ENCODE results near the gene HOXC4. TPM values are rescaled to one million over a fixed set of nuclear protein-coding genes. Genes with fewer than 3 reads are reported as not detected.
A peak's percentile ranks its signal among the peaks of the same experiment; 100 is the strongest.
"Not testable (repeated sequence)": the region's sequence is repeated elsewhere in the genome, so short reads cannot be mapped to it uniquely, and the experiment has no call there.

HOXC4 gene
- total and polyA plus RNA-seq, 10 of the 15 experiments (the other 5 are each of a cell fraction or from before 2014, with no cell fraction given), result 1.0 to 11.4 (median 4.2) TPM

- DNase-seq (ENCODE audit: low read depth, low spot score), result peak; percentile 2
- Histone ChIP-seq H3K4me3 (peak overlapping the region; percentile 70; the same call in 1 of the 2 replicates), H2AFZ (ENCODE audit: control insufficient read depth, low read depth, low read length) (peak overlapping the region; percentile 81), H3K4me2 (ENCODE audit: control insufficient read depth, insufficient read depth) (0 out of 2 replicates have a peak overlapping the region, but pooled peaks have one; percentile 42), H3K9ac (ENCODE audit: control insufficient read depth, insufficient read depth, low read length) (peak overlapping the region; percentile 27)
- peak in 1 of 2 experiments; percentile 30; a peak in 2 of 4 replicates for TF ChIP-seq IKZF2 (IDR thresholded peaks at IDR 0.05)
- TF ChIP-seq NBN (IDR thresholded peaks at IDR 0.05), result 0 out of 2 replicates have a peak, but pooled peaks have one; percentile 33
- TF ChIP-seq HDGF (IDR thresholded peaks at IDR 0.05), result peak; percentile 80
- TF ChIP-seq FOXK2 (IDR thresholded peaks at IDR 0.05), result 0 out of 2 replicates have a peak, but pooled peaks have one; percentile 21
- WGBS (ENCODE audit: insufficient coverage, insufficient replicate concordance, low lambda C conversion rate, missing lambda C conversion rate), result 3% methylated on average over 12 of the region's 16 CpGs
- SMC1A ChIA-PET (ENCODE audit: uncharacterized antibody, unreplicated experiment), result interaction anchor here (1.1 to 1.7 kb wide), 2 partner anchors 29 to 46 kb away, joined by 3 to 4 read pairs; no protein-coding TSS in a partner anchor
- H3K27ac ChIP-seq (ENCODE audit: control insufficient read depth, insufficient read depth); H3K4me1 ChIP-seq (ENCODE audit: control insufficient read depth, insufficient read depth, low read length); H3K9me3 ChIP-seq (replicated peaks; ENCODE audit: control insufficient read depth, insufficient read depth, low read length); H3K36me3 ChIP-seq (ENCODE audit: control insufficient read depth in 2 of 2, insufficient read depth in 2 of 2, low read length in 1 of 2); intact Hi-C loops (cut with micrococcal nuclease; ENCODE audit: unreplicated experiment); CTCF ChIA-PET; FAIRE-seq; POLR2A ChIA-PET; H3K79me2 ChIP-seq (ENCODE audit: control insufficient read depth, insufficient read depth, low read length); ATAC-seq; in situ Hi-C loops (cut with MboI); H4K20me1 ChIP-seq (ENCODE audit: control insufficient read depth, insufficient read depth); H3K27me3 ChIP-seq (replicated peaks in 1 of 2; ENCODE audit: control insufficient read depth in 2 of 2, insufficient read depth in 2 of 2, low read length in 1 of 2): not testable (repeated sequence)
- TSS peak; percentile 72 for BruUV-seq (replicated peaks)
- RAD21 ChIA-PET (ENCODE audit: unreplicated experiment), result interaction anchor here (0.7 to 2.8 kb wide), 3 partner anchors 28 to 332 kb away, joined by 3 to 12 read pairs (median 11); partner anchors contain the start of genes HOXC4 and HOXC5
Measured at GRCh38 chr12:54081053-54081514, 27.4 kb downstream of the HOXC4 start.

GRCh38 chr12:54081581-54082396 lies 28.2 kb downstream of the HOXC4 start:
- ATAC-seq; in situ Hi-C loops (cut with MboI); FAIRE-seq; H3K4me1 ChIP-seq (ENCODE audit: control insufficient read depth, insufficient read depth, low read length); H3K27me3 ChIP-seq (replicated peaks in 1 of 2; ENCODE audit: control insufficient read depth in 2 of 2, insufficient read depth in 2 of 2, low read length in 1 of 2); H3K79me2 ChIP-seq (ENCODE audit: control insufficient read depth, insufficient read depth, low read length); intact Hi-C loops (cut with micrococcal nuclease; ENCODE audit: unreplicated experiment); H4K20me1 ChIP-seq (ENCODE audit: control insufficient read depth, insufficient read depth); H3K9me3 ChIP-seq (replicated peaks; ENCODE audit: control insufficient read depth, insufficient read depth, low read length); DNase-seq (ENCODE audit: low read depth, low spot score); H3K36me3 ChIP-seq (ENCODE audit: control insufficient read depth in 2 of 2, insufficient read depth in 2 of 2, low read length in 1 of 2): not testable (repeated sequence)
- POLR2A ChIA-PET, result interaction anchor here (0.6 to 1.0 kb wide), 3 partner anchors 26 to 49 kb away, joined by 3 to 7 read pairs (median 4); partner anchors contain the start of gene HOXC4
- RAD21 ChIA-PET (ENCODE audit: unreplicated experiment), result interaction anchor here (0.7 to 2.8 kb wide), 4 partner anchors 29 to 332 kb away, joined by 3 to 12 read pairs (median 8); partner anchors contain the start of genes HOXC4, HOXC5 and SMUG1
- peak overlapping the region; percentile 36 for H3K4me2 ChIP-seq (ENCODE audit: control insufficient read depth, insufficient read depth)
- TF ChIP-seq, protein P1, sequence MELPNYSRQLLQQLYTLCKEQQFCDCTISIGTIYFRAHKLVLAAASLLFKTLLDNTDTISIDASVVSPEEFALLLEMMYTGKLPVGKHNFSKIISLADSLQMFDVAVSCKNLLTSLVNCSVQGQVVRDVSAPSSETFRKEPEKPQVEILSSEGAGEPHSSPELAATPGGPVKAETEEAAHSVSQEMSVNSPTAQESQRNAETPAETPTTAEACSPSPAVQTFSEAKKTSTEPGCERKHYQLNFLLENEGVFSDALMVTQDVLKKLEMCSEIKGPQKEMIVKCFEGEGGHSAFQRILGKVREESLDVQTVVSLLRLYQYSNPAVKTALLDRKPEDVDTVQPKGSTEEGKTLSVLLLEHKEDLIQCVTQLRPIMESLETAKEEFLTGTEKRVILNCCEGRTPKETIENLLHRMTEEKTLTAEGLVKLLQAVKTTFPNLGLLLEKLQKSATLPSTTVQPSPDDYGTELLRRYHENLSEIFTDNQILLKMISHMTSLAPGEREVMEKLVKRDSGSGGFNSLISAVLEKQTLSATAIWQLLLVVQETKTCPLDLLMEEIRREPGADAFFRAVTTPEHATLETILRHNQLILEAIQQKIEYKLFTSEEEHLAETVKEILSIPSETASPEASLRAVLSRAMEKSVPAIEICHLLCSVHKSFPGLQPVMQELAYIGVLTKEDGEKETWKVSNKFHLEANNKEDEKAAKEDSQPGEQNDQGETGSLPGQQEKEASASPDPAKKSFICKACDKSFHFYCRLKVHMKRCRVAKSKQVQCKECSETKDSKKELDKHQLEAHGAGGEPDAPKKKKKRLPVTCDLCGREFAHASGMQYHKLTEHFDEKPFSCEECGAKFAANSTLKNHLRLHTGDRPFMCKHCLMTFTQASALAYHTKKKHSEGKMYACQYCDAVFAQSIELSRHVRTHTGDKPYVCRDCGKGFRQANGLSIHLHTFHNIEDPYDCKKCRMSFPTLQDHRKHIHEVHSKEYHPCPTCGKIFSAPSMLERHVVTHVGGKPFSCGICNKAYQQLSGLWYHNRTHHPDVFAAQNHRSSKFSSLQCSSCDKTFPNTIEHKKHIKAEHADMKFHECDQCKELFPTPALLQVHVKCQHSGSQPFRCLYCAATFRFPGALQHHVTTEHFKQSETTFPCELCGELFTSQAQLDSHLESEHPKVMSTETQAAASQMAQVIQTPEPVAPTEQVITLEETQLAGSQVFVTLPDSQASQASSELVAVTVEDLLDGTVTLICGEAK (IDR thresholded peaks at IDR 0.05; ENCODE audit: borderline replicate concordance), result peak; percentile 46; the same call in 1 of the 2 replicates
- peak; percentile 51 for TF ChIP-seq POLR2A (IDR thresholded peaks at IDR 0.05; ENCODE audit: low read depth, low read length)
- peak; percentile 98 for TF ChIP-seq ZSCAN29 (IDR thresholded peaks at IDR 0.05)
- SMC1A ChIA-PET (ENCODE audit: uncharacterized antibody, unreplicated experiment), result interaction anchor here (1.0 to 1.7 kb wide), 3 partner anchors 28 to 49 kb away, joined by 4 read pairs; partner anchors contain the start of genes HOXC4 and HOXC5
- 11% methylated on average over 33 of the region's 35 CpGs for WGBS (ENCODE audit: insufficient coverage, insufficient replicate concordance, low lambda C conversion rate, missing lambda C conversion rate)
- peak overlapping the region; percentile 35 for H3K27ac ChIP-seq (ENCODE audit: control insufficient read depth, insufficient read depth)
- peak overlapping the region; percentile 64 for H3K9ac ChIP-seq (ENCODE audit: control insufficient read depth, insufficient read depth, low read length)
- BruUV-seq (replicated peaks), result TSS peak; percentile 78
- CTCF ChIA-PET, result interaction anchor here (0.8 to 2.0 kb wide), 4 partner anchors 28 to 134 kb away, joined by 3 to 11 read pairs (median 7); partner anchors contain the start of genes HOXC4, HOXC5 and HOXC6
- H2AFZ ChIP-seq (ENCODE audit: control insufficient read depth, low read depth, low read length), result peak overlapping the region; percentile 74
- H3K4me3 ChIP-seq, result peak overlapping the region; percentile 70

All from GM12878 (cell line).